RWPE1 (cell line): Measurements from ENCODE around the gene PDLIM7.
A peak's percentile ranks its signal among the peaks of the same experiment; 100 is the strongest.

ENCODE experiments used
- CTCF ChIA-PET: fragments of 350-600 bp; sonication (Branson Sonifier 250); formaldehyde crosslinking; extraction: SDS; loops from one replicate; lab custom pipeline; 2021; lab: Yijun Ruan, JAX
- POLR2A ChIA-PET: fragments of 400-600 bp; formaldehyde crosslinking; extraction: SDS; loops from one replicate; lab custom pipeline; 2020; ENCODE audit warnings: antibody characterized with exemption; ENCODE audit not compliant: low non-redundant PET; lab: Yijun Ruan, JAX
- DNase-seq: peaks from one replicate; pipeline ENCODE4 v3.0.0; 2012; ENCODE audit warnings: low spot score
- H3K27ac ChIP-seq: fragments of 450-650 bp; 2 replicates; pipeline ENCODE4 v1.5.1; 2017
- TF ChIP-seq, protein P1 (sequence below): fragments of 450-650 bp; conservative IDR thresholded peaks from 2 replicates; pipeline ENCODE4 v1.5.1; 2017; ENCODE audit warnings: low read depth, mild to moderate bottlenecking

PDLIM7 gene

DNA sequence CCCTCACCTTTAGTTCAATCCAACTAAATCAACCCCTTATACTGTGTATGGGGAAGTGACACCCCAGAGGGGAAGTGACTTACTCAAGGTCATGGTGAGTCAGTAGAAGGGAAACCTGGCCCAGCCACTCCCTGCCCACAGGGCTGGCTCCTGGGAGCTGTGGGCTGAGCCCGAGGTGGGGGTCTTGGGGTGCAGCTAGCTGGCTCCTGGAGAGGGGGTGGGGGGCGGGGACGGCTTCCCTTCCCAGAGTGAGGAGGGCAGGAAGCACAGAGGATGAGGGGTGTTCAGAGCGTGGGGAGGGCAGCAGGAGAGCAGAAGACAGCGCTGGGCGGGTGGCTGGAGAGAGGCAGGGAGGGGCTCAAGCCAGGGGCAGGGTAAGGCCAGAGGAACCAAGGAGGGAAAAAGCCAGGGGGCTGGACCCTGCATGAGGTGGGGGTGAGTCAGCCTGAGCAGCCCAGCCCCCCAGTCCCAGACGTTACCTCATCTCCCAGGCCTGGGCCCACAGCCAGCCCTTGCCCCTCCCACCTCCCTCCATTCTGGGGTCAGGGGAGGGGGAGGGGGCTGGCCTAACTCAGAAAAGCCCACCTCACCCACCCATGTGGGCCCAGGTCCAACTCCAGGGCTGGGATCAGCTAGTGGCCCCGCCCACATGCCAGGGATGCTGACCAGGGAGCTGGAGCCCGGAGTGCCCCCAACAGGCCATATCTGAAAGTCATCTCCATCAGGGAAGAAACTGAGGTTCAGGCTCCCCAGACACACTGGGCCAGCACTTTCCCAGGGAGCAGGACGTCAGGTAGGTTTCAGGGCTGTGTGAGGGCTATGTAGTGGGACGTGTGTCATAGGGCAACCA is 2.8 kb downstream of the PDLIM7 start:
- H3K27ac ChIP-seq: peak overlapping the region; percentile 96
- CTCF ChIA-PET: interaction anchor here (0.6 to 3.4 kb wide), 5 partner anchors 9 to 92 kb away, joined by 3 to 13 read pairs (median 3); no protein-coding TSS in a partner anchor
- TF ChIP-seq, protein P1, sequence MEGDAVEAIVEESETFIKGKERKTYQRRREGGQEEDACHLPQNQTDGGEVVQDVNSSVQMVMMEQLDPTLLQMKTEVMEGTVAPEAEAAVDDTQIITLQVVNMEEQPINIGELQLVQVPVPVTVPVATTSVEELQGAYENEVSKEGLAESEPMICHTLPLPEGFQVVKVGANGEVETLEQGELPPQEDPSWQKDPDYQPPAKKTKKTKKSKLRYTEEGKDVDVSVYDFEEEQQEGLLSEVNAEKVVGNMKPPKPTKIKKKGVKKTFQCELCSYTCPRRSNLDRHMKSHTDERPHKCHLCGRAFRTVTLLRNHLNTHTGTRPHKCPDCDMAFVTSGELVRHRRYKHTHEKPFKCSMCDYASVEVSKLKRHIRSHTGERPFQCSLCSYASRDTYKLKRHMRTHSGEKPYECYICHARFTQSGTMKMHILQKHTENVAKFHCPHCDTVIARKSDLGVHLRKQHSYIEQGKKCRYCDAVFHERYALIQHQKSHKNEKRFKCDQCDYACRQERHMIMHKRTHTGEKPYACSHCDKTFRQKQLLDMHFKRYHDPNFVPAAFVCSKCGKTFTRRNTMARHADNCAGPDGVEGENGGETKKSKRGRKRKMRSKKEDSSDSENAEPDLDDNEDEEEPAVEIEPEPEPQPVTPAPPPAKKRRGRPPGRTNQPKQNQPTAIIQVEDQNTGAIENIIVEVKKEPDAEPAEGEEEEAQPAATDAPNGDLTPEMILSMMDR: no peak; the same call in 1 of the 2 replicates
- POLR2A ChIA-PET: interaction anchor here (1.2 kb wide), 1 partner anchor 91 kb away, joined by 3 read pairs; no protein-coding TSS in a partner anchor
- peak; percentile 96 for DNase-seq

DNA sequence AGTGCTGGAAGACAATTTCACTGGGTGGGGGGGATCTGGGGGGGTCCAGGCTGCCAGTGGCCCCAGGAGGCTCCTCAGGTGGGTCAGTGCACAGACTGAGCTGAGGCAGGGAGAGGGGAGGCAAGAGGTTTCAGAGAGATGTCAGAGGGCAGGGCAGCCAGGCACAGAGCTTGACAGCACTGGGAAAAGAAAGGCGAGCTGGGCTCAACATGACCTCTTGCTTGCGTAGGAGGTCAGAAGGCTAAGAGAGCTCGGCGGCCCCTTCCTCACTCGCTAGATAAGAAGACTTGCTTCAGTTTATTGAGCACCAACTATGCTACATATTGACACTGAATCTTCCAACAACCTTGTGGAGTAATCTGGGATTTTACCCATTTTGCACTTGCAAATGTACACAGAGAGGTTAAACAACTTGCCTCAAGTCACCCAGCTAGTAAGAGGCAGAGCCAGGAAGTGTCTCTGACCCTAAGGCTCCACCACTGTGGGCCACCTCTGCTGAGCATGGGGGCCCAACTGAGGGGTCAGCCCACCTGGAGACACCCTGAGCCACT is 3.5 kb downstream of the PDLIM7 start:
- H3K27ac ChIP-seq: peak overlapping the region; percentile 96
- ChIA-PET POLR2A (interaction anchor here (1.0 kb wide), 1 partner anchor 11 kb away, joined by 7 read pairs; no protein-coding TSS in a partner anchor), CTCF (interaction anchor here (1.5 to 3.4 kb wide), 2 partner anchors 36 to 90 kb away, joined by 6 to 13 read pairs; no protein-coding TSS in a partner anchor)
- no peak for DNase-seq
- TF ChIP-seq, protein P1: no peak

DNA sequence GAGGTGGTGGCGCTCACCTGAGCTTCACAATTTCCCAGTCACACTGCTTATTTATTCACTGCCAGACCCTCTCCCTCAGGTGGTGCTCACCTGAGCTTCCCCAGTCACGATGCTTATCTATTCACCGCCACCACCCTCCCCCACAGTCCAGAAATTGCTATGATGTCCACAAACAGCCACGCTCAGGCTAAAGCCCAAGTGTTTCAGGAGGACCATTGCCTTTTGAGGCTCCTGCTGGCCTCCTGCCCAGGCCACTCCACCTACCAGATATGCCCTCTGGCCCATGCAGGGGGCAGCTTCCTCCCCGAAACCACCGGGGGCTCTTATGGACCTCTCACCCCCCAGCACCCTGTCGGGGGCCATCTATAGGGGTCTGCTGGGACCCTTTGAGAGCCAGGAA is 4.6 kb downstream of the PDLIM7 start:
- CTCF ChIA-PET: interaction anchor here (0.7 to 1.1 kb wide), 3 partner anchors 8 to 47 kb away, joined by 3 to 6 read pairs (median 5); no protein-coding TSS in a partner anchor
- no peak for DNase-seq
- H3K27ac ChIP-seq: peak overlapping the region; percentile 96
- TF ChIP-seq, protein P1: no peak
- POLR2A ChIA-PET: no interaction called here

DNA sequence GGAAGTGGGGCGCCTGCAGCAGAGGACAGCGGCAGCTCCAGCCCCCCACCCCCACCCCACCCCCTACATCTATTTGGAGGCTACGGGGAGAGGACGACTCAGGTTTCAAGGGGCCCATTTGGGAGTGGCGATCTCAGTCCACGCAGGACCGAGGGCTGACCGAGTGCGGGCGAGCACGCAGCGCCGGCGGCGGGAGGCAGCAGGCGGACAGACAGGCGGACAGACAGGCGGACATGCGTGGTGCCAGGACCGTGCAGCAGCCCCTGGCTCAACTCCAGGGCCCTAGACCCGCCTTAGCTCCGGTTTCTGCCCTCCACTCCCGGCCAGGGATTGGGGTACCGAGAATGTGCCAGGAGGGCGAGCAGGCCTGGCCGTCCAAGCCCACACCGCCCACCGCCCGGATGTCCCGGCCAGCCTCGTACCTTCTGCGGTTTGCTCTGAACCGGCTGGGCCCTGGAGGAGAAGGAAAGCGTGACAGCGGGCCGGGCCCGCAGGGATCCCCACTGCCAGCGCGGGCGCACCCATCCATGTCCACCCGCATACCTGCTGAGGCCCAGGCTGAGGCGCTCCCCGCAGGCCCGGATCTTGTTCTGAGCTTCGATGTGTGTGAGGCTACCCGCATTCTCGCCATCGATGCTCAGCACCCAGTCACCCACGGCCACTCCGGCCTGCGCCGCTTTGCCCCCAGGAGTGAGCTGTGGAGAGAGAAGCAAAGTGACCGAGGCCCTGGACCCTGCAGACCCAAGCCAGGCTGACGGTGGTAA is 5.2 kb downstream of the PDLIM7 start:
- DNase-seq: no peak
- peak overlapping the region; percentile 96 for H3K27ac ChIP-seq
- TF ChIP-seq, protein P1: no peak
- CTCF ChIA-PET: interaction anchor here (0.9 to 1.5 kb wide), 5 partner anchors 9 to 89 kb away, joined by 3 to 14 read pairs (median 5); no protein-coding TSS in a partner anchor
- POLR2A ChIA-PET: interaction anchor here (0.6 kb wide), 1 partner anchor 241 kb away, joined by 3 read pairs; no protein-coding TSS in a partner anchor

DNA sequence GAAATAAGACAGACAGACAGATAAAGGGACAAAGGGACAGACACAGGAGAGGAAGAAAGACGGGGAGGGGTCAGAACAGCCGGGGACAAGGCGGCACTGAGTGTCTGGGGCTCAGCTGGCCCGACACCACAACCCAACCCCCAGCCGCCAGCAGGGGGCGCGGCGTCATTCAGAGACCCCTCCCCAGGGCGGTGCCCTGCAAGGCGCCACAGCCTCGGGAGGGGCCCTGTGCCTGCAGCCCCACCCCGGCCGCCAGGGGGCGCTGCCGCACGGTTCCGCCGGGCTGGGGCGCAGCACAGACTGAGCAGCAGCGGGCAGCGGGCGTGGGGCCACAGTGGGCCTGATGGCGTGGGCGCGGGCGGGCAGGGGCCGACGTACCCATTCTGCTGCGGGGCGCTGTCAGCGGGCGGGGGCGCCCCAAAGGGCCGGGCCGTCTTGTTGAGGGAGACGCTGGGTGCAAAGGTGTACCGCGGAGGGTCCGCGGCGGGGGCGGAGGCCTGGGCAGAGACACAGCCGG is 5.9 kb downstream of the PDLIM7 start:
- no peak for DNase-seq
- POLR2A ChIA-PET: no interaction called here
- peak overlapping the region; percentile 96 for H3K27ac ChIP-seq

More for the DNA sequence above, 5.9 kb downstream of the PDLIM7 start:
- TF ChIP-seq, protein P1: peak; percentile 96
- CTCF ChIA-PET: interaction anchor here (0.6 to 1.5 kb wide), 4 partner anchors 13 to 88 kb away, joined by 3 to 14 read pairs (median 4); no protein-coding TSS in a partner anchor
